IPS-20b (cell line): ENCODE data around the gene MANEAL.

Experiments
- H3K27ac ChIP-seq: one replicate; pipeline ENCODE4 v1.5.1; 2013; ENCODE audit warnings: low read length
- H3K27me3 ChIP-seq: 2 replicates; pipeline ENCODE4 v1.6.1; 2013; ENCODE audit warnings: mild to moderate bottlenecking, low read length, inconsistent platforms; ENCODE audit not compliant: insufficient read depth
- H3K36me3 ChIP-seq: 2 replicates; pipeline ENCODE4 v1.6.1; 2013; ENCODE audit warnings: low read depth, mild to moderate bottlenecking, inconsistent platforms, low read length, moderate library complexity; ENCODE audit not compliant: insufficient read depth
- H3K4me1 ChIP-seq: 2 replicates; pipeline ENCODE4 v1.6.1; 2013; ENCODE audit warnings: mild to moderate bottlenecking, control low read depth, inconsistent platforms, low read length, moderate library complexity; ENCODE audit not compliant: insufficient read depth
- H3K4me3 ChIP-seq: 2 replicates; pipeline ENCODE4 v1.5.1; 2013; ENCODE audit warnings: mild to moderate bottlenecking, low read length, inconsistent platforms
- H3K9ac ChIP-seq: 2 replicates; pipeline ENCODE4 v1.6.1; 2013; ENCODE audit warnings: low read depth, mild to moderate bottlenecking, inconsistent platforms, low read length, moderate library complexity
- H3K9me3 ChIP-seq: 2 replicates; pipeline ENCODE4 v1.6.1; 2013; ENCODE audit warnings: mild to moderate bottlenecking, low read depth, low read length, inconsistent platforms; ENCODE audit not compliant: insufficient read depth

The MANEAL gene

GRCh38 chr1:37794372-37795339 is 1.0 kb downstream of the MANEAL start:
- Histone ChIP-seq H3K4me3 (peak overlapping the region; percentile 58), H3K36me3 (peaks cover 2% of the 10 kb centered on the region; the same call in 1 of the 2 replicates), H3K27ac (no peak overlapping the region), H3K9ac (no peak overlapping the region), H3K9me3 (no peaks in the 10 kb centered on the region), H3K27me3 (peaks cover 66% of the 10 kb centered on the region), H3K4me1 (peaks cover 5% of the 10 kb centered on the region; the same call in 1 of the 2 replicates)

GRCh38 chr1:37795340-37796125 is 1.9 kb downstream of the MANEAL start:
- H3K27ac ChIP-seq: no peak overlapping the region
- no peak overlapping the region for H3K9ac ChIP-seq
- H3K36me3 ChIP-seq: peaks cover 11% of the 10 kb centered on the region; the same call in 1 of the 2 replicates
- no peaks in the 10 kb centered on the region for H3K9me3 ChIP-seq
- H3K4me3 ChIP-seq: peak overlapping the region; percentile 58
- peaks cover 5% of the 10 kb centered on the region; the same call in 1 of the 2 replicates for H3K4me1 ChIP-seq
- peaks cover 57% of the 10 kb centered on the region for H3K27me3 ChIP-seq

DNA sequence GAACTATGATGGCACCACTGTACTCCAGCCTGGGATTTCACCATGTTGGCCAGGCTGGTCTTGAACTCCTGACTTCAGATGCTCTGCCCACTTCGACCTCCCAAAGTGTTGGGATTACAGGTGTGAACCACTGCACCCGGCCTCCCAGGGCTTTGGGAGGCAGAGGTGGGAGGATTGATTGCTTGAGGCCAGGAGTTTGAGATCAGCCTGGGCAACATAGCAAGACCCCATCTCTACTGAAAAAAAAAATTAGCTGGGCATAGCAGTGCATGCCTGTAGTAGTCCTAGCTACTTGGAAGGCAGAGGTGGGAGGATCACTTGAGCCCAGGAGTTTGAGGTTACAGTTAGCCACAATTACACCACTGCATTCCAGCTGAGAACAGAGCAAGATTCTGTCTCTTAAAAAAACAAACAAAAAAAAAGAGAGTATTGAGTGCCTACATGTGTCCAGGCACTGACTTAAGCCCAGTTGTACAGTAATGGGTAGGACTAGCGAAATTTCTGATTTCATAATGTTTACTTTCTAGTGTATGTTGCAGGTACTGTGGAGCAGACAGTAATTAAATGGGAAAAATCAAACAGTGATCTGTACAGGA is 4.2 kb downstream of the MANEAL start:
- Histone ChIP-seq H3K4me3 (no peak overlapping the region), H3K9me3 (no peaks in the 10 kb centered on the region), H3K27ac (no peak overlapping the region), H3K27me3 (peaks cover 34% of the 10 kb centered on the region), H3K4me1 (peaks cover 5% of the 10 kb centered on the region; the same call in 1 of the 2 replicates), H3K9ac (no peak overlapping the region), H3K36me3 (peaks cover 27% of the 10 kb centered on the region)

GRCh38 chr1:37802439-37802838 is 8.8 kb downstream of the MANEAL start:
- H3K9ac ChIP-seq: no peak overlapping the region
- H3K9me3 ChIP-seq: no peaks in the 10 kb centered on the region
- H3K27ac ChIP-seq: no peak overlapping the region
- no peak overlapping the region for H3K4me3 ChIP-seq
- 0 out of 2 replicates have a peak, but pooled peaks cover 3% of the 10 kb centered on the region for H3K4me1 ChIP-seq
- H3K36me3 ChIP-seq: peaks cover 69% of the 10 kb centered on the region
- no peaks in the 10 kb centered on the region for H3K27me3 ChIP-seq

GRCh38 chr1:37807220-37807554 is 13.5 kb downstream of the MANEAL start:
- H3K27ac ChIP-seq: peak overlapping the region; percentile 17
- H3K36me3 ChIP-seq: peaks cover 62% of the 10 kb centered on the region
- H3K4me3 ChIP-seq: peak overlapping the region; percentile 100
- peak overlapping the region; percentile 94; the same call in 1 of the 2 replicates for H3K9ac ChIP-seq
- no peaks in the 10 kb centered on the region for H3K9me3 ChIP-seq
- peaks cover 8% of the 10 kb centered on the region; the same call in 1 of the 2 replicates for H3K4me1 ChIP-seq
- H3K27me3 ChIP-seq: no peaks in the 10 kb centered on the region

DNA sequence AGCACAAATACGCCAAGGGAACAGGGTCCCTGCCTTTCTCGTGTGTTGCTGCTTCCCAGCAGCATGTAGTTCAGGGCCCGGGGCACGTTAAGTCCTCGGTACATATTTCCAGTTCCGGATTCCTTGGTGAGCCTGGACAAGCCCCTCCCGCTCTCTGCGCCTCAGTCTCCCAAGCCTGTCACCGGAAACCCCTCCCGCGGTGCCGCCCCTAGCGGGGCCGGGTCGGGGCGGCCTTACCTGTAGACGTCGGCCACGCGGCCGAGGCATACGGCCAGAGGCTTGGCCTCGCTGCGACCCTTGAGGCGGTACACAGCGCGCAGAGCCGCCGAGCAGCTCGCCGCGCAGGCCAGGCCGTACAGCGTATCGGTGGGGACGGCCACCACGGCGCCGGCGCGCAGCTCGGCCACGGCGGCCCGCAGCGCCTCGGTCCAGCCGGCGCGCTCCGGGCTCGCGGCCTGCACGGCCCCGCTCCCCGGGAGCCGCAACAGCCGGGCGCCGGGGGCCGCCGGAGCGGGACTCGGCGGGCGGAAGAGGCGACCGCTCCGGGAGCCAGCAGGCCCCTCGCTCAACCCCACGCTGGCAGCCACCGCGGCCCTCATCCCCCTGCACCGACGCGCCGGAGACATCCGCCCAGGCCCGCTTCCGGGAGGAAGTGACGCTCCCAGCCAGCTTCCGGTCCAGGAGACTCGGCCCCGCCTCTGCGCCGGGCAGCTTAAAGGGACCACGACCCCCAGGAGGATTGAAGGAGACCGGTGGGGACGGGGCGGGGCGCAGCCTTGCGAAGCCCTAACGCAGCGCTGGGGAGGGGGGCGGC is 14.1 kb downstream of the MANEAL start, which contains the start of the genes C1orf122 and YRDC:
Gene C1orf122, plus strand, starts transcription at position 236 of the 814 bp plus-strand sequence. CDS start 615 bp downstream, outside the sequence.
Gene YRDC, minus strand, starts transcription at position 654 of the 814 bp plus-strand sequence. Its CDS starts 28 bp downstream, at position 626.
- H3K9ac ChIP-seq: peak within 1 kb of the TSS; percentile 94; the same call in 1 of the 2 replicates
- peak within 1 kb of the TSS; percentile 100 for H3K4me3 ChIP-seq
- peak within 1 kb of the TSS; percentile 17 for H3K27ac ChIP-seq
- H3K4me1 ChIP-seq: peaks cover 8% of the 10 kb centered on the region; the same call in 1 of the 2 replicates
- H3K27me3 ChIP-seq: no peaks in the 10 kb centered on the region
- peaks cover 56% of the 10 kb centered on the region for H3K36me3 ChIP-seq
- no peaks in the 10 kb centered on the region for H3K9me3 ChIP-seq

GRCh38 chr1:37808369-37809319 is 15.0 kb downstream of the MANEAL start:
- Histone ChIP-seq H3K27me3 (no peaks in the 10 kb centered on the region), H3K4me3 (peak overlapping the region; percentile 100), H3K27ac (no peak overlapping the region), H3K4me1 (peaks cover 8% of the 10 kb centered on the region; the same call in 1 of the 2 replicates), H3K9ac (peak overlapping the region; percentile 76; the same call in 1 of the 2 replicates), H3K36me3 (peaks cover 48% of the 10 kb centered on the region), H3K9me3 (no peaks in the 10 kb centered on the region)

- Histone ChIP-seq H3K9me3 (no peaks in the 10 kb centered on the region), H3K27ac (no peak overlapping the region), H3K36me3 (peaks cover 43% of the 10 kb centered on the region)
Measured at GRCh38 chr1:37809942-37810341, 16.3 kb downstream of the MANEAL start.

GRCh38 chr1:37811027-37811655 is 17.5 kb downstream of the MANEAL start:
- no peak overlapping the region for H3K4me3 ChIP-seq
- no peak overlapping the region for H3K9ac ChIP-seq
- H3K27ac ChIP-seq: no peak overlapping the region

More at GRCh38 chr1:37809942-37810341, 16.3 kb downstream of the MANEAL start:
- no peak overlapping the region for H3K4me3 ChIP-seq
- H3K9ac ChIP-seq: no peak overlapping the region
- no peaks in the 10 kb centered on the region for H3K27me3 ChIP-seq
- peaks cover 8% of the 10 kb centered on the region; the same call in 1 of the 2 replicates for H3K4me1 ChIP-seq

More at GRCh38 chr1:37811027-37811655, 17.5 kb downstream of the MANEAL start:
- peaks cover 8% of the 10 kb centered on the region; the same call in 1 of the 2 replicates for H3K4me1 ChIP-seq
- H3K9me3 ChIP-seq: no peaks in the 10 kb centered on the region
- H3K36me3 ChIP-seq: peaks cover 42% of the 10 kb centered on the region
- H3K27me3 ChIP-seq: no peaks in the 10 kb centered on the region
